GM12801 (cell line): ENCODE data around the gene ASB8.
A peak's percentile ranks its signal among the peaks of the same experiment; 100 is the strongest.

Experiments used
- CTCF ChIP-seq: IDR thresholded peaks from one replicate; pipeline ENCODE4 v1.5.1; 2011; ENCODE audit warnings: control low read depth; ENCODE audit not compliant: insufficient read length; ENCODE audit errors: extremely low read depth

ASB8 gene

GRCh38 chr12:48189331-48190125 lies 32.2 kb upstream of the ASB8 start:
- TF ChIP-seq CTCF = peak; percentile 69

- no peak for TF ChIP-seq CTCF
Observed at GRCh38 chr12:48187916-48188695, 30.8 kb upstream of the ASB8 start.

GRCh38 chr12:48185181-48185919 lies 28.0 kb upstream of the ASB8 start:
- TF ChIP-seq CTCF = no peak

- no peak for TF ChIP-seq CTCF
Observed at GRCh38 chr12:48184549-48184922, 27.2 kb upstream of the ASB8 start.

- TF ChIP-seq CTCF = no peak
Observed at GRCh38 chr12:48183876-48184548, 26.7 kb upstream of the ASB8 start.

- no peak for TF ChIP-seq CTCF
Observed at GRCh38 chr12:48183091-48183875, 26.0 kb upstream of the ASB8 start, which contains the start of gene CCDC184. TSS of gene CCDC184 (plus strand) at chr12:48183644. CDS start at chr12:48184123, 479 bp downstream.
